ENCODE results near the gene CUBN. TPM values are rescaled to one million over a fixed set of nuclear protein-coding genes. Genes with fewer than 3 reads are reported as not detected.

CUBN gene
- total and polyA plus RNA-seq, 9 of the 15 experiments (the other 6 are each of a cell fraction or from before 2014, with no cell fraction given): 0.04 to 0.33 (median 0.09) TPM

DNA sequence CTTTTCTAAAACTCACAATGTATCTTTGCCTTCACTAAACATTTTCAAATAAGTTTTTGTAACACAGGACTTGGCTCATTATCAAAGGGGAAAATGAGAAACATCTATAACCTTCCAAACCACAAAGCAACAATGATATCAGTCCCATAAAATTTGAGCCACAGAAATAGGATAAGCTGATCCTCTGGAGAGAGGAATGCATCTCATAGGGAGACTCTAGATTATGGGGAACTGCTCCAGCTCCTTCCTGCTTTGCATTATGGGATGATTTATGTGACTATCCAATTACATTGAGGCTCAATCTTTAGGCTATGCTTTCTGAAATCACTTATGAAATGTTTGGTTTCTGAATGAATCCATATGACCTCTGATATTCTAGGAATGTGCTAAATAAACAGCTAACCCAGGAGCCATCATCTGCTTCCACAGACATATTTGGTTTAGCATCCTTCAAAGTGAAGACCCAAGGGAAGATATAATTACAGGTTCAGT, 70.4 kb downstream of the CUBN start (continued):
- TF ChIP-seq CHD7 (IDR thresholded peaks at IDR 0.05; ENCODE audit: low read depth, low read length): no peak
- TF ChIP-seq, protein P1, sequence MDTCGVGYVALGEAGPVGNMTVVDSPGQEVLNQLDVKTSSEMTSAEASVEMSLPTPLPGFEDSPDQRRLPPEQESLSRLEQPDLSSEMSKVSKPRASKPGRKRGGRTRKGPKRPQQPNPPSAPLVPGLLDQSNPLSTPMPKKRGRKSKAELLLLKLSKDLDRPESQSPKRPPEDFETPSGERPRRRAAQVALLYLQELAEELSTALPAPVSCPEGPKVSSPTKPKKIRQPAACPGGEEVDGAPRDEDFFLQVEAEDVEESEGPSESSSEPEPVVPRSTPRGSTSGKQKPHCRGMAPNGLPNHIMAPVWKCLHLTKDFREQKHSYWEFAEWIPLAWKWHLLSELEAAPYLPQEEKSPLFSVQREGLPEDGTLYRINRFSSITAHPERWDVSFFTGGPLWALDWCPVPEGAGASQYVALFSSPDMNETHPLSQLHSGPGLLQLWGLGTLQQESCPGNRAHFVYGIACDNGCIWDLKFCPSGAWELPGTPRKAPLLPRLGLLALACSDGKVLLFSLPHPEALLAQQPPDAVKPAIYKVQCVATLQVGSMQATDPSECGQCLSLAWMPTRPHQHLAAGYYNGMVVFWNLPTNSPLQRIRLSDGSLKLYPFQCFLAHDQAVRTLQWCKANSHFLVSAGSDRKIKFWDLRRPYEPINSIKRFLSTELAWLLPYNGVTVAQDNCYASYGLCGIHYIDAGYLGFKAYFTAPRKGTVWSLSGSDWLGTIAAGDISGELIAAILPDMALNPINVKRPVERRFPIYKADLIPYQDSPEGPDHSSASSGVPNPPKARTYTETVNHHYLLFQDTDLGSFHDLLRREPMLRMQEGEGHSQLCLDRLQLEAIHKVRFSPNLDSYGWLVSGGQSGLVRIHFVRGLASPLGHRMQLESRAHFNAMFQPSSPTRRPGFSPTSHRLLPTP (IDR thresholded peaks at IDR 0.05; ENCODE audit: borderline replicate concordance, extremely low read depth, insufficient read length): no peak
- TF ChIP-seq, protein P2, sequence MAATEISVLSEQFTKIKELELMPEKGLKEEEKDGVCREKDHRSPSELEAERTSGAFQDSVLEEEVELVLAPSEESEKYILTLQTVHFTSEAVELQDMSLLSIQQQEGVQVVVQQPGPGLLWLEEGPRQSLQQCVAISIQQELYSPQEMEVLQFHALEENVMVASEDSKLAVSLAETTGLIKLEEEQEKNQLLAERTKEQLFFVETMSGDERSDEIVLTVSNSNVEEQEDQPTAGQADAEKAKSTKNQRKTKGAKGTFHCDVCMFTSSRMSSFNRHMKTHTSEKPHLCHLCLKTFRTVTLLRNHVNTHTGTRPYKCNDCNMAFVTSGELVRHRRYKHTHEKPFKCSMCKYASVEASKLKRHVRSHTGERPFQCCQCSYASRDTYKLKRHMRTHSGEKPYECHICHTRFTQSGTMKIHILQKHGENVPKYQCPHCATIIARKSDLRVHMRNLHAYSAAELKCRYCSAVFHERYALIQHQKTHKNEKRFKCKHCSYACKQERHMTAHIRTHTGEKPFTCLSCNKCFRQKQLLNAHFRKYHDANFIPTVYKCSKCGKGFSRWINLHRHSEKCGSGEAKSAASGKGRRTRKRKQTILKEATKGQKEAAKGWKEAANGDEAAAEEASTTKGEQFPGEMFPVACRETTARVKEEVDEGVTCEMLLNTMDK (IDR thresholded peaks at IDR 0.05; ENCODE audit: borderline replicate concordance, insufficient read depth, low read depth, low read length, poor library complexity, severe bottlenecking): no peak
- no peak for TF ChIP-seq NFRKB (IDR thresholded peaks at IDR 0.05; ENCODE audit: low read depth)

Measured in K562 (cell line).